ENCODE data around the gene CIRBP. TPM values are rescaled to one million over a fixed set of nuclear protein-coding genes. Genes with fewer than 3 reads are reported as not detected.
A peak's percentile ranks its signal among the peaks of the same experiment; 100 is the strongest.

The CIRBP gene
- total and polyA plus RNA-seq, 2 donors, result 229 to 693 TPM

GRCh38 chr19:1239420-1239795 is 29.7 kb upstream of the CIRBP start:
- Histone ChIP-seq H3K4me1 (ENCODE audit: control insufficient read depth in 2 of 2, insufficient read depth in 2 of 2, low read length in 2 of 2) (peaks cover 22 to 41% of the 10 kb centered on the region in 2 donors), H3K27ac (ENCODE audit: low read depth in 1 of 2, low read length in 1 of 2) (peak overlapping the region in 1 of 2 donors; percentile 0), H3K27me3 (ENCODE audit: control insufficient read depth in 2 of 2, insufficient read depth in 1 of 2, low read length in 1 of 2) (peaks cover 50 to 53% of the 10 kb centered on the region in 2 donors), H3K9me3 (ENCODE audit: control insufficient read depth in 2 of 2, insufficient read depth in 1 of 2, low read length in 1 of 2) (peaks cover 0 to 11% of the 10 kb centered on the region in 2 donors), H3K4me3 (ENCODE audit: low read length in 2 of 2) (no peak overlapping the region), H3K36me3 (ENCODE audit: control insufficient read depth in 2 of 2, insufficient read depth in 2 of 2, low read length in 1 of 2) (peaks cover 3 to 5% of the 10 kb centered on the region in 2 donors)
- WGBS, result 86% methylated on average over 11 of the region's 11 CpGs
- no peak for DNase-seq (ENCODE audit: low read depth in 6 of 9, low spot score in 9 of 9)

GRCh38 chr19:1239796-1240737 is 29.1 kb upstream of the CIRBP start:
- Histone ChIP-seq H3K4me3 (ENCODE audit: low read length in 2 of 2) (peak overlapping the region; percentile 13 to 38), H3K4me1 (ENCODE audit: control insufficient read depth in 2 of 2, insufficient read depth in 2 of 2, low read length in 2 of 2) (peaks cover 26 to 47% of the 10 kb centered on the region in 2 donors), H3K36me3 (ENCODE audit: control insufficient read depth in 2 of 2, insufficient read depth in 2 of 2, low read length in 1 of 2) (peaks cover 8 to 11% of the 10 kb centered on the region in 2 donors), H3K27ac (ENCODE audit: low read depth in 1 of 2, low read length in 1 of 2) (peak overlapping the region; percentile 42 to 51), H3K27me3 (ENCODE audit: control insufficient read depth in 2 of 2, insufficient read depth in 1 of 2, low read length in 1 of 2) (peaks cover 47 to 50% of the 10 kb centered on the region in 2 donors), H3K9me3 (ENCODE audit: control insufficient read depth in 2 of 2, insufficient read depth in 1 of 2, low read length in 1 of 2) (peaks cover 0 to 8% of the 10 kb centered on the region in 2 donors)
- WGBS, result 17% methylated on average over 84 of the region's 84 CpGs
- peak in 6 of 9 donors; percentile 78 to 94 (median 88) for DNase-seq (ENCODE audit: low read depth in 6 of 9, low spot score in 9 of 9)

- Histone ChIP-seq H3K27ac (ENCODE audit: low read depth in 1 of 2, low read length in 1 of 2) (no peak overlapping the region), H3K4me1 (ENCODE audit: control insufficient read depth in 2 of 2, insufficient read depth in 2 of 2, low read length in 2 of 2) (peaks cover 26 to 50% of the 10 kb centered on the region in 2 donors), H3K4me3 (ENCODE audit: low read length in 2 of 2) (peak overlapping the region; percentile 48 to 91), H3K36me3 (ENCODE audit: control insufficient read depth in 2 of 2, insufficient read depth in 2 of 2, low read length in 1 of 2) (peaks cover 12 to 13% of the 10 kb centered on the region in 2 donors), H3K27me3 (ENCODE audit: control insufficient read depth in 2 of 2, insufficient read depth in 1 of 2, low read length in 1 of 2) (peaks cover 38 to 42% of the 10 kb centered on the region in 2 donors), H3K9me3 (ENCODE audit: control insufficient read depth in 2 of 2, insufficient read depth in 1 of 2, low read length in 1 of 2) (peaks cover 0 to 6% of the 10 kb centered on the region in 2 donors)
- 75% methylated on average over 15 of the region's 15 CpGs for WGBS
- no peak for DNase-seq (ENCODE audit: low read depth in 6 of 9, low spot score in 9 of 9)
Measured at GRCh38 chr19:1240925-1241324, 28.2 kb upstream of the CIRBP start.

- H3K27ac ChIP-seq (ENCODE audit: low read depth in 1 of 2, low read length in 1 of 2), result peak within 1 kb of the TSS in 1 of 2 donors; percentile 77
- peaks cover 0 to 5% of the 10 kb centered on the region in 2 donors for H3K9me3 ChIP-seq (ENCODE audit: control insufficient read depth in 2 of 2, insufficient read depth in 1 of 2, low read length in 1 of 2)
- under 1% methylated on average over 79 of the region's 79 CpGs for WGBS
- H3K36me3 ChIP-seq (ENCODE audit: control insufficient read depth in 2 of 2, insufficient read depth in 2 of 2, low read length in 1 of 2), result peaks cover 12 to 13% of the 10 kb centered on the region in 2 donors
- peak in 6 of 9 donors; percentile 83 to 94 (median 89) for DNase-seq (ENCODE audit: low read depth in 6 of 9, low spot score in 9 of 9)
- H3K4me3 ChIP-seq (ENCODE audit: low read length in 2 of 2), result peak within 1 kb of the TSS; percentile 48 to 91
- H3K27me3 ChIP-seq (ENCODE audit: control insufficient read depth in 2 of 2, insufficient read depth in 1 of 2, low read length in 1 of 2), result peaks cover 32 to 35% of the 10 kb centered on the region in 2 donors
- H3K4me1 ChIP-seq (ENCODE audit: control insufficient read depth in 2 of 2, insufficient read depth in 2 of 2, low read length in 2 of 2), result peaks cover 26 to 50% of the 10 kb centered on the region in 2 donors
Measured at GRCh38 chr19:1241417-1242095, 27.6 kb upstream of the CIRBP start, which contains the start of gene ATP5F1D. ATP5F1D (plus strand) TSS chr19:1241751; CDS start chr19:1241851, 100 bp downstream.

GRCh38 chr19:1243768-1244692 is 25.1 kb upstream of the CIRBP start:
- H3K36me3 ChIP-seq (ENCODE audit: control insufficient read depth in 2 of 2, insufficient read depth in 2 of 2, low read length in 1 of 2), result peaks cover 12 to 13% of the 10 kb centered on the region in 2 donors
- H3K27ac ChIP-seq (ENCODE audit: low read depth in 1 of 2, low read length in 1 of 2), result peak overlapping the region; percentile 24 to 78
- peaks cover 17 to 54% of the 10 kb centered on the region in 2 donors for H3K4me1 ChIP-seq (ENCODE audit: control insufficient read depth in 2 of 2, insufficient read depth in 2 of 2, low read length in 2 of 2)
- DNase-seq (ENCODE audit: low read depth in 6 of 9, low spot score in 9 of 9), result peak in 6 of 9 donors; percentile 70 to 90 (median 84)
- no peak overlapping the region for H3K4me3 ChIP-seq (ENCODE audit: low read length in 2 of 2)
- 69% methylated on average over 33 of the region's 33 CpGs for WGBS
- H3K27me3 ChIP-seq (ENCODE audit: control insufficient read depth in 2 of 2, insufficient read depth in 1 of 2, low read length in 1 of 2), result peaks cover 11 to 16% of the 10 kb centered on the region in 2 donors
- peaks cover 0 to 5% of the 10 kb centered on the region in 2 donors for H3K9me3 ChIP-seq (ENCODE audit: control insufficient read depth in 2 of 2, insufficient read depth in 1 of 2, low read length in 1 of 2)

- DNase-seq (ENCODE audit: low read depth in 6 of 9, low spot score in 9 of 9), result no peak
- Histone ChIP-seq H3K27me3 (ENCODE audit: control insufficient read depth in 2 of 2, insufficient read depth in 1 of 2, low read length in 1 of 2) (peaks cover 2 to 8% of the 10 kb centered on the region in 2 donors), H3K9me3 (ENCODE audit: control insufficient read depth in 2 of 2, insufficient read depth in 1 of 2, low read length in 1 of 2) (peaks cover 0 to 1% of the 10 kb centered on the region in 2 donors), H3K4me3 (ENCODE audit: low read length in 2 of 2) (no peak overlapping the region), H3K4me1 (ENCODE audit: control insufficient read depth in 2 of 2, insufficient read depth in 2 of 2, low read length in 2 of 2) (peaks cover 17 to 48% of the 10 kb centered on the region in 2 donors), H3K36me3 (ENCODE audit: control insufficient read depth in 2 of 2, insufficient read depth in 2 of 2, low read length in 1 of 2) (peaks cover 12 to 13% of the 10 kb centered on the region in 2 donors), H3K27ac (ENCODE audit: low read depth in 1 of 2, low read length in 1 of 2) (peak overlapping the region; percentile 24 to 78)
- WGBS, result 74% methylated on average over 31 of the region's 31 CpGs
Measured at GRCh38 chr19:1244693-1245451, 24.3 kb upstream of the CIRBP start.

GRCh38 chr19:1245494-1246264 is 23.5 kb upstream of the CIRBP start:
- WGBS, result 95% methylated on average over 26 of the region's 26 CpGs
- no peak overlapping the region for H3K4me3 ChIP-seq (ENCODE audit: low read length in 2 of 2)
- H3K9me3 ChIP-seq (ENCODE audit: control insufficient read depth in 2 of 2, insufficient read depth in 1 of 2, low read length in 1 of 2), result no peaks in the 10 kb centered on the region
- peaks cover 17 to 45% of the 10 kb centered on the region in 2 donors for H3K4me1 ChIP-seq (ENCODE audit: control insufficient read depth in 2 of 2, insufficient read depth in 2 of 2, low read length in 2 of 2)
- H3K27me3 ChIP-seq (ENCODE audit: control insufficient read depth in 2 of 2, insufficient read depth in 1 of 2, low read length in 1 of 2), result peaks cover 0 to 5% of the 10 kb centered on the region in 2 donors
- no peak for DNase-seq (ENCODE audit: low read depth in 6 of 9, low spot score in 9 of 9)
- H3K36me3 ChIP-seq (ENCODE audit: control insufficient read depth in 2 of 2, insufficient read depth in 2 of 2, low read length in 1 of 2), result peaks cover 12 to 13% of the 10 kb centered on the region in 2 donors
- H3K27ac ChIP-seq (ENCODE audit: low read depth in 1 of 2, low read length in 1 of 2), result peak overlapping the region in 1 of 2 donors; percentile 8

All from thymus (tissue), 11 donors.